CD14-positive monocyte (primary cell): ENCODE results near the gene SPATA6L. TPM values are rescaled to one million over a fixed set of nuclear protein-coding genes. Genes with fewer than 3 reads are reported as not detected.

Experiments used
- DNase-seq, 3 donors: peaks; one replicate each; pipeline ENCODE4 v3.0.0-alpha.2; 2011 to 2022
- H2AFZ ChIP-seq: 2 replicates; pipeline ENCODE4 v1.6.0; 2012; ENCODE audit warnings: mild to moderate bottlenecking, low read depth, low read length, inconsistent platforms; ENCODE audit not compliant: insufficient read depth, poor library complexity, severe bottlenecking
- H3K27ac ChIP-seq, 2 donors: 1 replicate in 1 of 2; 2 replicates in 1 of 2; pipeline ENCODE4 v1.5.1; 2012 to 2013; ENCODE audit warnings: low read length in 2 of 2, control low read depth in 1 of 2, inconsistent platforms in 1 of 2, low read depth in 1 of 2, mild to moderate bottlenecking in 1 of 2
- H3K27me3 ChIP-seq, 2 donors: one replicate each; pipeline versions ENCODE4 v1.6.0 to v1.6.1; 2011 to 2013; ENCODE audit warnings: low read length in 2 of 2; ENCODE audit not compliant: control insufficient read depth in 2 of 2, insufficient read depth in 2 of 2
- H3K36me3 ChIP-seq, 2 donors: replicated peaks in 1 of 2; 1 replicate in 1 of 2; 2 replicates in 1 of 2; pipeline versions ENCODE4 v1.5.1 to v1.6.1; 2012 to 2013; ENCODE audit warnings: low read length in 2 of 2, control low read depth in 1 of 2, inconsistent platforms in 1 of 2, mild to moderate bottlenecking in 1 of 2; ENCODE audit not compliant: insufficient read depth in 2 of 2, control insufficient read depth in 1 of 2
- H3K4me1 ChIP-seq, 2 donors: 1 replicate in 1 of 2; 2 replicates in 1 of 2; pipeline versions ENCODE4 v1.5.1 to v1.6.1; 2012 to 2013; ENCODE audit warnings: low read length in 2 of 2, control low read depth in 1 of 2, inconsistent platforms in 1 of 2, mild to moderate bottlenecking in 1 of 2, moderate library complexity in 1 of 2; ENCODE audit not compliant: insufficient read depth in 2 of 2, control insufficient read depth in 1 of 2
- H3K4me2 ChIP-seq: replicated peaks from 2 replicates; pipeline ENCODE3; 2012; ENCODE audit warnings: low read length, moderate library complexity, mild to moderate bottlenecking; ENCODE audit not compliant: poor library complexity, severe bottlenecking; ENCODE audit errors: extremely low read depth
- H3K4me3 ChIP-seq, 3 experiments: fragments of 200-600 bp in 1 of 3; sonication (generic) in 1 of 3; replicated peaks in 1 of 3; 1 replicate in 2 of 3; 2 replicates in 1 of 3; pipeline ENCODE4 v1.5.1; 2011 to 2013; ENCODE audit warnings: low read length in 3 of 3, mild to moderate bottlenecking in 3 of 3, control low read depth in 2 of 3, low read depth in 2 of 3, inconsistent platforms in 1 of 3, moderate library complexity in 1 of 3
- H3K79me2 ChIP-seq: 2 replicates; pipeline ENCODE4 v1.6.0; 2012; ENCODE audit warnings: mild to moderate bottlenecking, control low read depth, inconsistent platforms, low read length, moderate library complexity; ENCODE audit not compliant: insufficient read depth
- H3K9ac ChIP-seq: 2 replicates; pipeline ENCODE4 v1.6.0; 2017; ENCODE audit warnings: low read length, mild to moderate bottlenecking; ENCODE audit not compliant: insufficient read depth, poor library complexity, severe bottlenecking
- H3K9me3 ChIP-seq, 2 donors: replicated peaks in 1 of 2; 1 replicate in 1 of 2; 2 replicates in 1 of 2; pipeline versions ENCODE4 v1.5.1 to v1.6.1; 2012 to 2013; ENCODE audit warnings: low read length in 2 of 2, control low read depth in 1 of 2; ENCODE audit not compliant: control insufficient read depth in 1 of 2, insufficient read depth in 1 of 2
- H4K20me1 ChIP-seq: 2 replicates; pipeline ENCODE4 v1.6.0; 2012; ENCODE audit warnings: mild to moderate bottlenecking, low read length, control low read depth, moderate library complexity; ENCODE audit not compliant: insufficient read depth
- H3K27ac Mint-ChIP-seq, 7 donors: one replicate each; pipeline ENCODE4 v1.8.0; 2020; ENCODE audit warnings: mild to moderate bottlenecking in 7 of 7, mixed read lengths in 7 of 7, moderate library complexity in 6 of 7, inconsistent platforms in 2 of 7
- H3K27me3 Mint-ChIP-seq, 3 donors: one replicate each; pipeline ENCODE4 v1.8.0; 2021 to 2022; ENCODE audit warnings: low read depth in 3 of 3, mild to moderate bottlenecking in 3 of 3, mixed read lengths in 3 of 3, moderate library complexity in 3 of 3, inconsistent platforms in 1 of 3
- H3K36me3 Mint-ChIP-seq, 2 donors: one replicate each; pipeline ENCODE4 v1.8.0; 2020; ENCODE audit warnings: mixed read lengths in 2 of 2, inconsistent platforms in 1 of 2, mild to moderate bottlenecking in 1 of 2
- H3K4me1 Mint-ChIP-seq: one replicate; pipeline ENCODE4 v1.8.0; 2020; ENCODE audit warnings: mild to moderate bottlenecking, mixed read lengths
- H3K4me3 Mint-ChIP-seq, 2 donors: one replicate each; pipeline ENCODE4 v1.8.0; 2020; ENCODE audit warnings: mild to moderate bottlenecking in 2 of 2, mixed read lengths in 2 of 2, moderate library complexity in 1 of 2
- H3K9me3 Mint-ChIP-seq, 7 donors: one replicate each; pipeline ENCODE4 v1.8.0; 2020 to 2022; ENCODE audit warnings: mixed read lengths in 7 of 7, mild to moderate bottlenecking in 6 of 7, moderate library complexity in 6 of 7, inconsistent platforms in 2 of 7
- WGBS: methylation state at CpG from one replicate; pipeline ENCODE4 v1.1.5; 2013; ENCODE audit warnings: missing lambda C conversion rate; ENCODE audit not compliant: insufficient coverage; 5-methylcytosine and 5-hydroxymethylcytosine counted together
- intact Hi-C, 2 donors: fragments of 100-400 bp; cut with micrococcal nuclease; formaldehyde crosslinking; loops; one replicate each; pipeline versions ENCODE4 v1.15.0 to v1.15.1; 2023
- polyA plus RNA-seq, 3 donors: library from polyadenylated mRNA; depleted of rRNA in 1 of 3; unstranded in 2 of 3; stranded (reverse) in 1 of 3; fragments of 300-500 nt in 2 of 3; fragments of >200 nt in 1 of 3; fragmentation: Illumina TruSeq in 2 of 3; gene quantifications; 1 replicate in 2 of 3; 2 replicates in 1 of 3; pipeline ENCODE4 v1.2.3, GENCODE V29; 2012 to 2021
- TF ChIP-seq, protein P1 (sequence below): fragments of 200-600 bp; IDR thresholded peaks from one replicate; pipeline ENCODE4 v1.8.0; 2022; ENCODE audit warnings: antibody characterized with exemption, mild to moderate bottlenecking

SPATA6L gene
- polyA plus RNA-seq, 3 donors: not detected

DNA sequence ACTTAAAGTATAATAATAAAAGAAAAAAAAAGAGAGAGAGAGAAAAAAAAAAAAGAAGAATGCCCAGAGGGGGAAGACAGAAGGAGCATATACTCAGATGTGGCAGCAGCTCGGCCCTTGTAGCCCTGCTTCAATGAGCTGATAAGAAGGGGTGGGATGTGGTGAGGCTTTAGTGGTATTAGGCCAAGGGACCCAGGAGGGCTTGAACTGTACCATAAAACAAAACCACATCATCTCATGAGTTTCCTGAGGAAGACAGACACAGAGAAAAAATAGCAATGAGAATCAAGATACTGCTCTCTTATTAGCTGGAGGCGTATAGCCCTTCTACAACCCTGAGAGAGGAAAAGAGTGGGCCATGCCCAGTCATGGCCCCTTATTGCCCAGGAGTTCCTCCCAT, 103.2 kb downstream of the SPATA6L start:
- peaks cover 0 to 14% (median 5%) of the 10 kb centered on the region in 7 donors for H3K9me3 Mint-ChIP-seq
- H3K4me3 Mint-ChIP-seq: no peak overlapping the region
- Histone ChIP-seq H3K4me3 (no peak overlapping the region), H3K4me2 (no peak overlapping the region), H2AFZ (no peak overlapping the region), H3K79me2 (no peaks in the 10 kb centered on the region), H3K4me1 (no peaks in the 10 kb centered on the region), H3K27me3 (no peaks in the 10 kb centered on the region), H3K9ac (no peak overlapping the region), H3K27ac (no peak overlapping the region), H3K9me3 (no peaks in the 10 kb centered on the region), H4K20me1 (no peaks in the 10 kb centered on the region), H3K36me3 (no peaks in the 10 kb centered on the region)
- WGBS: 60% methylated on average over 1 of the region's 2 CpGs
- H3K27me3 Mint-ChIP-seq: peaks cover 0 to 1% (median under 1%) of the 10 kb centered on the region in 3 donors
- no peak overlapping the region for H3K27ac Mint-ChIP-seq
- H3K36me3 Mint-ChIP-seq: no peaks in the 10 kb centered on the region
- intact Hi-C loops: no loop called here
- no peak for DNase-seq
- H3K4me1 Mint-ChIP-seq: no peaks in the 10 kb centered on the region
- TF ChIP-seq, protein P1, sequence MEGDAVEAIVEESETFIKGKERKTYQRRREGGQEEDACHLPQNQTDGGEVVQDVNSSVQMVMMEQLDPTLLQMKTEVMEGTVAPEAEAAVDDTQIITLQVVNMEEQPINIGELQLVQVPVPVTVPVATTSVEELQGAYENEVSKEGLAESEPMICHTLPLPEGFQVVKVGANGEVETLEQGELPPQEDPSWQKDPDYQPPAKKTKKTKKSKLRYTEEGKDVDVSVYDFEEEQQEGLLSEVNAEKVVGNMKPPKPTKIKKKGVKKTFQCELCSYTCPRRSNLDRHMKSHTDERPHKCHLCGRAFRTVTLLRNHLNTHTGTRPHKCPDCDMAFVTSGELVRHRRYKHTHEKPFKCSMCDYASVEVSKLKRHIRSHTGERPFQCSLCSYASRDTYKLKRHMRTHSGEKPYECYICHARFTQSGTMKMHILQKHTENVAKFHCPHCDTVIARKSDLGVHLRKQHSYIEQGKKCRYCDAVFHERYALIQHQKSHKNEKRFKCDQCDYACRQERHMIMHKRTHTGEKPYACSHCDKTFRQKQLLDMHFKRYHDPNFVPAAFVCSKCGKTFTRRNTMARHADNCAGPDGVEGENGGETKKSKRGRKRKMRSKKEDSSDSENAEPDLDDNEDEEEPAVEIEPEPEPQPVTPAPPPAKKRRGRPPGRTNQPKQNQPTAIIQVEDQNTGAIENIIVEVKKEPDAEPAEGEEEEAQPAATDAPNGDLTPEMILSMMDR: no peak

DNA sequence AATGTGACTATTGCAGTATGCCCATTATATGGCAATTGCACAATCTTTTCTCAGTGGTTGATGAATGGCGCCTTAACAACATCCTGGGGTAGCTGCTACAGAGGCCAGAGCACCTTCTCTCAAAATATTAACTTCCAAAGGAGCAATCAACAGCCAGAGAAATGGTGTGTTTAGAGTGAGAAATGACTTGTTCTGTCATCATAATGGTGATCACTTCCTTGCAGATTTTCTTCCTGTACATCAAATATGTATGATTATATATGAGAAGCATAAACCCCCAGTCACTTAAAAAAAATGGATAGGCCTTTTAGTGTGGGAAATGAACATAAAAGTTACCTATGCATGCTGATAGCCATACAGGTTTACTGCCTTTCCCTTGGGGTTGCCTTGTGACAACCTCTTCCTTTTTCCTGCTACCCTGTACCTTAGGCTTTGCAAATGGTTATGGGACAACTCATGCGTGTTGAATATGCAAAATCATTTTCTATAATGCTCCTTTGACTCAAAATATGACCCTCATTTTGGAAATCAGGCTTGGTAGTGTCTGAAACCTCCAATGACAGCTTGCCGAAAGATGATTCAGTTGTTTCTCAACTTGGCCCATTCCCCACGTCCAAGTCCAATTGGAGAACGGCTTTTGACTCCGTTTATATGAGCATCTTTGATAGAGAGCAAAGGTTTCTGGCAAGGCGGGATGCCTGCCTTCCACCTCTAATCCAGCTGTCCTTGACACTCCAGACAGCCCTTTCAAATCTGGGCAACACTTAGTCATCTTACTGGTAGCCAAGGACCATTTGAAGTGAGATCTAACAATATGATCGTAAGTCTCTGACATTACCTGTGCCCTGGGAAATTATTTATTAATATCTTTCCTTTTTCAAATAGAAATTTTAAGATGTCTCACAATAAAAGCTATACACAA, 106.8 kb downstream of the SPATA6L start:
- H3K27me3 Mint-ChIP-seq: peaks cover 0 to 1% (median under 1%) of the 10 kb centered on the region in 3 donors
- WGBS: 100% methylated on average over 4 of the region's 8 CpGs
- H3K4me3 Mint-ChIP-seq: no peak overlapping the region
- H3K36me3 Mint-ChIP-seq: no peaks in the 10 kb centered on the region
- H3K36me3 ChIP-seq: no peaks in the 10 kb centered on the region
- no peaks in the 10 kb centered on the region for H3K4me1 Mint-ChIP-seq
- no peaks in the 10 kb centered on the region for H3K27me3 ChIP-seq
- no peaks in the 10 kb centered on the region for H4K20me1 ChIP-seq
- H2AFZ ChIP-seq: no peak overlapping the region
- H3K4me1 ChIP-seq: no peaks in the 10 kb centered on the region
- no peaks in the 10 kb centered on the region for H3K79me2 ChIP-seq
- TF ChIP-seq, protein P1: no peak
- H3K9me3 Mint-ChIP-seq: peaks cover 0 to 6% (median 3%) of the 10 kb centered on the region in 7 donors
- H3K27ac Mint-ChIP-seq: no peak overlapping the region
- H3K4me2 ChIP-seq: no peak overlapping the region
- no peak overlapping the region for H3K4me3 ChIP-seq
- H3K27ac ChIP-seq: no peak overlapping the region
- no peak for DNase-seq
- no peaks in the 10 kb centered on the region for H3K9me3 ChIP-seq
- intact Hi-C loops: no loop called here
- H3K9ac ChIP-seq: no peak overlapping the region
